HEK293 (cell line): ENCODE data around the gene ZNF423.

Source experiments
- CTCF ChIA-PET: fragments of 350-600 bp; formaldehyde crosslinking; extraction: SDS; loops from one replicate; lab custom pipeline; 2021; ENCODE audit warnings: antibody characterized with exemption; lab: Yijun Ruan, JAX
- POLR2A ChIA-PET: fragments of 300-600 bp; formaldehyde crosslinking; extraction: SDS; loops from one replicate; lab custom pipeline; 2020; ENCODE audit warnings: antibody characterized with exemption, inconsistent platforms; lab: Yijun Ruan, JAX
- H3K27ac ChIP-seq: fragments of 200-500 bp; sonication (Bioruptor generic); 2 replicates; pipeline ENCODE4 v1.5.1; 2014; ENCODE audit warnings: low read depth, low read length, control low read depth, inconsistent platforms; ENCODE audit errors: extremely low read depth
- H3K36me3 ChIP-seq, 2 experiments: fragments of 200-500 bp in 1 of 2; sonication (Bioruptor generic) in 1 of 2; 1 replicate in 1 of 2; 2 replicates in 1 of 2; pipeline ENCODE4 v1.5.1; 2014 to 2017; ENCODE audit warnings: inconsistent platforms in 2 of 2, low read length in 2 of 2; ENCODE audit not compliant: control insufficient read depth in 2 of 2, insufficient read depth in 1 of 2
- H3K4me1 ChIP-seq: fragments of 200-500 bp; sonication (Bioruptor generic); 2 replicates; pipeline ENCODE4 v1.5.1; 2014; ENCODE audit warnings: mild to moderate bottlenecking, low read length, inconsistent platforms; ENCODE audit not compliant: control insufficient read depth, insufficient read depth
- H3K4me3 ChIP-seq: 2 replicates; pipeline ENCODE4 v1.5.1; 2011; ENCODE audit warnings: low read depth, mild to moderate bottlenecking, control low read depth, low read length, moderate library complexity
- H3K9me3 ChIP-seq: fragments of 200-500 bp; sonication (Bioruptor generic); 2 replicates; pipeline ENCODE4 v1.5.1; 2014; ENCODE audit warnings: low read depth, low read length, inconsistent platforms; ENCODE audit not compliant: control insufficient read depth, insufficient read depth
- EGR2 ChIP-seq: fragments of 450-650 bp; formaldehyde crosslinking; IDR thresholded peaks from 2 replicates; pipeline ENCODE4 v1.5.1; 2016; ENCODE audit warnings: low read depth, missing biosample characterization, missing genetic modification characterization
- HOXD13 ChIP-seq: sonication (generic); formaldehyde crosslinking; IDR thresholded peaks from 2 replicates; pipeline ENCODE4 v1.8.0; 2022; ENCODE audit warnings: missing genetic modification reagents, borderline replicate concordance
- SP3 ChIP-seq: fragments of 450-650 bp; formaldehyde crosslinking; IDR thresholded peaks from 2 replicates; pipeline ENCODE4 v1.5.1; 2016; ENCODE audit warnings: missing biosample characterization, missing genetic modification characterization
- YY1 ChIP-seq: fragments of 450-650 bp; formaldehyde crosslinking; IDR thresholded peaks from 2 replicates; pipeline ENCODE4 v1.5.1; 2018; ENCODE audit warnings: missing biosample characterization, missing genetic modification characterization
- ZBTB7A ChIP-seq: fragments of 450-650 bp; formaldehyde crosslinking; IDR thresholded peaks from 2 replicates; pipeline ENCODE4 v1.5.1; 2016; ENCODE audit warnings: low read depth, missing biosample characterization, missing genetic modification characterization
- ZFP41 ChIP-seq: fragments of 450-650 bp; formaldehyde crosslinking; IDR thresholded peaks from 2 replicates; pipeline ENCODE4 v1.5.1; 2016; ENCODE audit warnings: missing biosample characterization, missing genetic modification characterization, borderline replicate concordance
- ZNF114 ChIP-seq: fragments of 450-650 bp; formaldehyde crosslinking; IDR thresholded peaks from 2 replicates; pipeline ENCODE4 v1.5.0; 2017; ENCODE audit warnings: missing biosample characterization, missing genetic modification characterization
- ZNF146 ChIP-seq: fragments of 450-650 bp; formaldehyde crosslinking; IDR thresholded peaks from 2 replicates; pipeline ENCODE4 v1.5.1; 2016; ENCODE audit warnings: missing biosample characterization, missing genetic modification characterization
- ZNF157 ChIP-seq: fragments of 450-650 bp; formaldehyde crosslinking; IDR thresholded peaks from 2 replicates; pipeline ENCODE4 v1.5.1; 2016; ENCODE audit warnings: missing biosample characterization, missing genetic modification characterization
- ZNF169 ChIP-seq: fragments of 450-650 bp; formaldehyde crosslinking; IDR thresholded peaks from 2 replicates; pipeline ENCODE4 v1.5.1; 2016; ENCODE audit warnings: missing biosample characterization, missing genetic modification characterization
- ZNF311 ChIP-seq: fragments of 450-650 bp; formaldehyde crosslinking; IDR thresholded peaks from 2 replicates; pipeline ENCODE4 v1.5.1; 2017; ENCODE audit warnings: missing biosample characterization, missing genetic modification characterization, borderline replicate concordance
- ZNF404 ChIP-seq: fragments of 450-650 bp; formaldehyde crosslinking; IDR thresholded peaks from 2 replicates; pipeline ENCODE4 v1.5.1; 2017; ENCODE audit warnings: missing biosample characterization, missing genetic modification characterization
- ZNF433 ChIP-seq: fragments of 450-650 bp; formaldehyde crosslinking; IDR thresholded peaks from 2 replicates; pipeline ENCODE4 v1.5.1; 2016; ENCODE audit warnings: missing biosample characterization, missing genetic modification characterization, low read depth
- ZNF548 ChIP-seq: fragments of 450-650 bp; formaldehyde crosslinking; IDR thresholded peaks from 2 replicates; pipeline ENCODE4 v1.5.1; 2016; ENCODE audit warnings: missing biosample characterization, missing genetic modification characterization
- ZNF549 ChIP-seq: fragments of 450-650 bp; IDR thresholded peaks from 2 replicates; pipeline ENCODE4 v1.5.1; 2018; ENCODE audit warnings: missing biosample characterization, missing genetic modification characterization, mild to moderate bottlenecking, inconsistent platforms, moderate library complexity
- ZNF776 ChIP-seq: fragments of 450-650 bp; formaldehyde crosslinking; IDR thresholded peaks from 2 replicates; pipeline ENCODE4 v1.5.0; 2017; ENCODE audit warnings: missing biosample characterization, missing genetic modification characterization, borderline replicate concordance
- TF ChIP-seq, protein P1 (sequence below): fragments of 450-650 bp; formaldehyde crosslinking; IDR thresholded peaks from 2 replicates; pipeline ENCODE4 v1.5.1; 2016; ENCODE audit warnings: missing biosample characterization, missing genetic modification characterization
- TF ChIP-seq, protein P2 (sequence below): fragments of 450-650 bp; formaldehyde crosslinking; IDR thresholded peaks from 2 replicates; pipeline ENCODE4 v1.5.1; 2016; ENCODE audit warnings: missing biosample characterization, missing genetic modification characterization
- TF ChIP-seq, protein P3 (sequence below): fragments of 450-650 bp; formaldehyde crosslinking; optimal IDR thresholded peaks from 2 replicates; pipeline ENCODE3; 2016; ENCODE audit warnings: missing biosample characterization, mild to moderate bottlenecking, missing genetic modification characterization

ZNF423 gene

DNA sequence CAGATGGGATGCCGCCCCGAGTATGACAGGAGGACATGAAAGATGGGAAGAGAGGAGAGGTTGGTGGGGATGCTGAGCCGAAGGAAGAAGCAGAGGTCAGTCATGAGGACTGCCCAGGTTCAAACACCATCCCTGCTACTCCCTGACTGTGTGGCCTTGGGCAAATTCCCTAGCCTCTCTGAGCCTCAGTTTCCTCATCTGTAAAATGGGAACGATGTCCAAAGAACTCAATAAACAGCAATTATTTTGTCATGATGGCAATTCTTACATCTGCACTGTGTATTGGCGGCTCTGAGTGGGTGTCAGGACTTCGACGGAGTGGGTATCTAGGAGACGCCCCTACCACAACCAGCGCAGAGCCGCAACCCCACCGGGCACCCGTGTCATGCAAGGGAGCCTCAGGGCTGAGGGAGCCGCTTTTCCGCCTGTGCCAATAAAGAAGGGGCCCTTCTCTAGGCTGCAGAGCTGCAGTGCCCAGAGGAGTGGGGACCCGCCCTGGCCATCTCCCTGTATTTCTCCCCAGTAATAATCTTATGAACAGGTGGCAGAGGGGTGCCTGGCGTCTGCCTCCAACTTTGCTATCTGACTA lies 173.2 kb downstream of the ZNF423 start:
- H3K9me3 ChIP-seq = no peaks in the 10 kb centered on the region
- POLR2A ChIA-PET = no interaction called here
- no peaks in the 10 kb centered on the region for H3K36me3 ChIP-seq
- no peaks in the 10 kb centered on the region for H3K4me1 ChIP-seq
- no peak overlapping the region for H3K4me3 ChIP-seq
- TF ChIP-seq ZNF549 (tag by site-specific recombination) = 0 out of 2 replicates have a peak, but pooled peaks have one; percentile 15
- no peak for TF ChIP-seq ZFP41 (tag by site-specific recombination)
- CTCF ChIA-PET = no interaction called here
- no peak overlapping the region for H3K27ac ChIP-seq

DNA sequence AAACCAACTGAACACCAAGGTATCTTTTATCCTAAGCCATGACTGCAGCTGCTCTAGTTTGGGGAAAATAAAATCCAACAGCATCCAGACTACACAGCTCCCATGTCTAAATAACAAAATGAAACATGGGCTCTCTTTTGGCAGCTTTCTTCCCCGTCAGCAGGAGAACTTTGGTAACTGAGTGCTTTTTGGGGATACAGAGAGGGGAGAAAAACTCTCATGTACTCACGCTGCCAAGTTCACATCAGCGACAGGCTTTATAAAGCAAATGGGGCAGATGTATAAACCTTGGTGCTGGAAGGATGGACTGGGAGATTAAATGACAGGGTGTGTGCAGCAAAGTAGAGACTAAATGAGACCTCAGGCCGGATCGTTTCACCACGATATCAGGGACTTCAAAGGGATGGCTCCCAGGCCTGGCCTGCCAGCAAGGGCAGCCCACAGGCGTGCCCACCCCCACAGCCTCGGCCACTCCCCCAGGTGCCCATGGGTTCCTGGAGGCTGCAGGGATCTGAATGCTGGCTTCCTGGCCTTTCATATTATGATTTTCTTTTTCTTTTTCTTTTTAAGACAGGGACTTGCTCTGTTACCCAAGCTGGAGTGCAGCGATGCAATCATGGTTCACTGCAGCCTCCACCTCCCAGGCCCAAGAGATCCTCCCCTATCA lies 174.6 kb downstream of the ZNF423 start:
- Histone ChIP-seq H3K27ac (no peak overlapping the region), H3K4me1 (no peaks in the 10 kb centered on the region), H3K36me3 (no peaks in the 10 kb centered on the region), H3K9me3 (no peaks in the 10 kb centered on the region), H3K4me3 (no peak overlapping the region)
- ChIA-PET POLR2A (no interaction called here), CTCF (no interaction called here)
- TF ChIP-seq YY1 (tag by site-specific recombination) (no peak), ZNF169 (tag by site-specific recombination) (no peak), ZNF776 (no peak), ZNF404 (tag by site-specific recombination) (no peak), ZNF548 (no peak), ZNF114 (tag by site-specific recombination) (no peak), EGR2 (tag by site-specific recombination) (no peak), ZBTB7A (tag by site-specific recombination) (no peak), ZNF146 (tag by site-specific recombination) (no peak), ZNF311 (tag by site-specific recombination) (no peak), ZNF157 (tag by site-specific recombination) (no peak), HOXD13 (CRISPR knock-in tag) (no peak), ZNF433 (tag by site-specific recombination) (no peak), SP3 (tag by site-specific recombination) (no peak)
- TF ChIP-seq, protein P1, sequence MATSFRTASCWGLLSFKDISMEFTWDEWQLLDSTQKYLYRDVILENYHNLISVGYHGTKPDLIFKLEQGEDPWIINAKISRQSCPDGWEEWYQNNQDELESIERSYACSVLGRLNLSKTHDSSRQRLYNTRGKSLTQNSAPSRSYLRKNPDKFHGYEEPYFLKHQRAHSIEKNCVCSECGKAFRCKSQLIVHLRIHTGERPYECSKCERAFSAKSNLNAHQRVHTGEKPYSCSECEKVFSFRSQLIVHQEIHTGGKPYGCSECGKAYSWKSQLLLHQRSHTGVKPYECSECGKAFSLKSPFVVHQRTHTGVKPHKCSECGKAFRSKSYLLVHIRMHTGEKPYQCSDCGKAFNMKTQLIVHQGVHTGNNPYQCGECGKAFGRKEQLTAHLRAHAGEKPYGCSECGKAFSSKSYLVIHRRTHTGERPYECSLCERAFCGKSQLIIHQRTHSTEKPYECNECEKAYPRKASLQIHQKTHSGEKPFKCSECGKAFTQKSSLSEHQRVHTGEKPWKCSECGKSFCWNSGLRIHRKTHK (tag by site-specific recombination) = no peak
- TF ChIP-seq, protein P2, sequence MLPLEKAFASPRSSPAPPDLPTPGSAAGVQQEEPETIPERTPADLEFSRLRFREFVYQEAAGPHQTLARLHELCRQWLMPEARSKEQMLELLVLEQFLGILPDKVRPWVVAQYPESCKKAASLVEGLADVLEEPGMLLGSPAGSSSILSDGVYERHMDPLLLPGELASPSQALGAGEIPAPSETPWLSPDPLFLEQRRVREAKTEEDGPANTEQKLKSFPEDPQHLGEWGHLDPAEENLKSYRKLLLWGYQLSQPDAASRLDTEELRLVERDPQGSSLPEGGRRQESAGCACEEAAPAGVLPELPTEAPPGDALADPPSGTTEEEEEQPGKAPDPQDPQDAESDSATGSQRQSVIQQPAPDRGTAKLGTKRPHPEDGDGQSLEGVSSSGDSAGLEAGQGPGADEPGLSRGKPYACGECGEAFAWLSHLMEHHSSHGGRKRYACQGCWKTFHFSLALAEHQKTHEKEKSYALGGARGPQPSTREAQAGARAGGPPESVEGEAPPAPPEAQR (tag by site-specific recombination) = no peak
- TF ChIP-seq, protein P3, sequence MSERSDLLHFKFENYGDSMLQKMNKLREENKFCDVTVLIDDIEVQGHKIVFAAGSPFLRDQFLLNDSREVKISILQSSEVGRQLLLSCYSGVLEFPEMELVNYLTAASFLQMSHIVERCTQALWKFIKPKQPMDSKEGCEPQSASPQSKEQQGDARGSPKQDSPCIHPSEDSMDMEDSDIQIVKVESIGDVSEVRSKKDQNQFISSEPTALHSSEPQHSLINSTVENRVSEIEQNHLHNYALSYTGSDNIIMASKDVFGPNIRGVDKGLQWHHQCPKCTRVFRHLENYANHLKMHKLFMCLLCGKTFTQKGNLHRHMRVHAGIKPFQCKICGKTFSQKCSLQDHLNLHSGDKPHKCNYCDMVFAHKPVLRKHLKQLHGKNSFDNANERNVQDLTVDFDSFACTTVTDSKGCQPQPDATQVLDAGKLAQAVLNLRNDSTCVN (tag by site-specific recombination) = no peak
